Right renal pelvis (tissue), 4 donors: ENCODE measurements around the gene ICAM5. TPM values are rescaled to one million over a fixed set of nuclear protein-coding genes. Genes with fewer than 3 reads are reported as not detected.

Experiments used
- DNase-seq, 4 donors: peaks; one replicate each; pipeline ENCODE4 v3.0.0-alpha.2; 2013; ENCODE audit warnings: low read depth in 4 of 4, low spot score in 3 of 4, missing footprints in 1 of 4
- polyA plus RNA-seq, 4 donors: library from polyadenylated mRNA; unstranded; fragments of 120-200 nt; gene quantifications; one replicate each; pipeline ENCODE4 v1.2.1, GENCODE V29; 2013; ENCODE audit not compliant: insufficient read length in 4 of 4

The ICAM5 gene
- polyA plus RNA-seq, 4 donors, result 0.10 to 0.38 (median 0.14) TPM

GRCh38 chr19:10317045-10317856 is 27.5 kb downstream of the ICAM5 start:
- no peak for DNase-seq

GRCh38 chr19:10317857-10318462 is 28.2 kb downstream of the ICAM5 start:
- DNase-seq, result no peak

GRCh38 chr19:10318807-10319682 is 29.3 kb downstream of the ICAM5 start:
- DNase-seq, result no peak

- DNase-seq, result no peak
Observed at GRCh38 chr19:10320602-10321416, 31.1 kb downstream of the ICAM5 start.

- no peak for DNase-seq
Observed at GRCh38 chr19:10321417-10321797, 31.7 kb downstream of the ICAM5 start.

GRCh38 chr19:10321874-10322835 is 32.4 kb downstream of the ICAM5 start:
- DNase-seq, result no peak

- no peak for DNase-seq
Observed at GRCh38 chr19:10325732-10326131, 36.0 kb downstream of the ICAM5 start.

GRCh38 chr19:10327793-10328192 is 38.0 kb downstream of the ICAM5 start:
- no peak for DNase-seq

GRCh38 chr19:10328558-10329429 is 39.0 kb downstream of the ICAM5 start:
- DNase-seq, result no peak

- no peak for DNase-seq
Observed at GRCh38 chr19:10329555-10329954, 39.8 kb downstream of the ICAM5 start.

- no peak for DNase-seq
Observed at GRCh38 chr19:10332158-10332964, 42.6 kb downstream of the ICAM5 start.

GRCh38 chr19:10332965-10333757 is 43.4 kb downstream of the ICAM5 start, which contains the start of gene RAVER1:
TSS of gene RAVER1 (minus strand) at chr19:10333529. CDS start at chr19:10333507, 22 bp downstream.
- DNase-seq, result peak; percentile 93 to 96 (median 94)

- no peak for DNase-seq
Observed at GRCh38 chr19:10333758-10334587, 44.2 kb downstream of the ICAM5 start.

GRCh38 chr19:10334588-10335351 is 45.0 kb downstream of the ICAM5 start:
- DNase-seq, result peak; percentile 76 to 81 (median 76)
